Activated T-helper 1 cell treated with anti-CD3 and anti-CD28 coated beads, Interleukin-12 subunit alpha, Interleukin-12 subunit beta, Interleukin-2, Interleukin-4 antibody, amounts not matched to agents 30 ng/mL and 10 ng/mL and 1 ng/mL, durations not matched to agents 14 hours and 24 hours and 36 hours (primary cell): Measurements from ENCODE around the gene CCDC137. TPM values are rescaled to one million over a fixed set of nuclear protein-coding genes. Genes with fewer than 3 reads are reported as not detected.
A peak's percentile ranks its signal among the peaks of the same experiment; 100 is the strongest.
"Not testable (repeated sequence)": the region's sequence is repeated elsewhere in the genome, so short reads cannot be mapped to it uniquely, and the experiment has no call there.

Experiments used
- DNase-seq: peaks from one replicate; pipeline ENCODE4 v3.0.0; 2021; ENCODE audit warnings: low spot score
- H3K27ac Mint-ChIP-seq: one replicate; pipeline ENCODE4 v1.8.0; 2021; ENCODE audit warnings: mild to moderate bottlenecking, mixed read lengths
- H3K27me3 Mint-ChIP-seq: one replicate; pipeline ENCODE4 v1.8.0; 2022; ENCODE audit warnings: mild to moderate bottlenecking, moderate library complexity, mixed read lengths; ENCODE audit not compliant: insufficient read depth
- H3K36me3 Mint-ChIP-seq: one replicate; pipeline ENCODE4 v1.8.0; 2021; ENCODE audit warnings: low read depth, mixed read lengths
- H3K4me1 Mint-ChIP-seq: one replicate; pipeline ENCODE4 v1.8.0; 2021; ENCODE audit warnings: low read depth, mixed read lengths
- H3K4me3 Mint-ChIP-seq: one replicate; pipeline ENCODE4 v1.8.0; 2021; ENCODE audit warnings: mild to moderate bottlenecking, moderate library complexity, mixed read lengths
- H3K9me3 Mint-ChIP-seq: one replicate; pipeline ENCODE4 v1.8.0; 2021; ENCODE audit warnings: mixed read lengths
- intact Hi-C: fragments of 100-400 bp; cut with micrococcal nuclease; formaldehyde crosslinking; loops from one replicate; pipeline ENCODE4 v1.15.1; 2024
- total RNA-seq: library from RNA; stranded (reverse); gene quantifications from 2 replicates; pipeline ENCODE4 v1.2.3, GENCODE V29; 2022

The CCDC137 gene
- total RNA-seq, result 59.3 and 62.1 TPM in 2 replicates

- intact Hi-C loops, result loop anchor here (1.0 kb wide), 5 partner anchors 17 to 194 kb away; partner anchors contain the start of genes ARL16, MRPL12 and P4HB
- H3K4me3 Mint-ChIP-seq, result peak within 1 kb of the TSS; percentile 99
- peak within 1 kb of the TSS; percentile 98 for H3K27ac Mint-ChIP-seq
- H3K4me1 Mint-ChIP-seq, result peaks cover 32% of the 10 kb centered on the region
- peaks cover 35% of the 10 kb centered on the region for H3K36me3 Mint-ChIP-seq
- no peaks in the 10 kb centered on the region for H3K27me3 Mint-ChIP-seq
- H3K9me3 Mint-ChIP-seq, result no peaks in the 10 kb centered on the region
- DNase-seq, result peak; percentile 93
These were observed at the start of gene CCDC137, which contains the start of gene OXLD1 for GRCh38 chr17:81666342-81667191. Gene CCDC137, plus strand, starts transcription at chr17:81666737. Its CDS starts 30 bp downstream, at chr17:81666767. Gene OXLD1, minus strand, starts transcription at chr17:81666605. Its CDS starts 28 bp downstream, at chr17:81666577.

GRCh38 chr17:81616877-81617276 lies 49.7 kb upstream of the CCDC137 start:
- Mint-ChIP-seq H3K9me3 (no peaks in the 10 kb centered on the region), H3K27ac (no peak overlapping the region), H3K4me1 (peaks cover 18% of the 10 kb centered on the region), H3K4me3 (no peak overlapping the region), H3K27me3 (no peaks in the 10 kb centered on the region), H3K36me3 (peaks cover 45% of the 10 kb centered on the region)
- intact Hi-C loops, result no loop called here
- no peak for DNase-seq

- H3K27ac Mint-ChIP-seq, H3K9me3 Mint-ChIP-seq, DNase-seq, intact Hi-C loops, H3K27me3 Mint-ChIP-seq, H3K4me3 Mint-ChIP-seq: not testable (repeated sequence)
- H3K4me1 Mint-ChIP-seq, result peaks cover 18% of the 10 kb centered on the region
- H3K36me3 Mint-ChIP-seq, result peaks cover 40% of the 10 kb centered on the region
These were observed 48.2 kb upstream of the CCDC137 start for GRCh38 chr17:81618307-81618706.

- H3K27ac Mint-ChIP-seq, result no peak overlapping the region
- DNase-seq, result no peak
- intact Hi-C loops, result no loop called here
- no peaks in the 10 kb centered on the region for H3K4me1 Mint-ChIP-seq
- no peaks in the 10 kb centered on the region for H3K27me3 Mint-ChIP-seq
- H3K4me3 Mint-ChIP-seq, result no peak overlapping the region
- H3K9me3 Mint-ChIP-seq, result no peaks in the 10 kb centered on the region
- H3K36me3 Mint-ChIP-seq, result peaks cover 44% of the 10 kb centered on the region
These were observed 44.9 kb upstream of the CCDC137 start for GRCh38 chr17:81621494-81622130.

- H3K27ac Mint-ChIP-seq, result no peak overlapping the region
- no peak overlapping the region for H3K4me3 Mint-ChIP-seq
These were observed 36.3 kb upstream of the CCDC137 start for GRCh38 chr17:81630274-81630673.

GRCh38 chr17:81631482-81631881 lies 35.1 kb upstream of the CCDC137 start:
- no peak overlapping the region for H3K27ac Mint-ChIP-seq
- peaks cover 31% of the 10 kb centered on the region for H3K36me3 Mint-ChIP-seq
- peaks cover 16% of the 10 kb centered on the region for H3K4me1 Mint-ChIP-seq
- H3K4me3 Mint-ChIP-seq, result no peak overlapping the region
- H3K9me3 Mint-ChIP-seq, result no peaks in the 10 kb centered on the region
- no peak for DNase-seq
- H3K27me3 Mint-ChIP-seq, result no peaks in the 10 kb centered on the region
- intact Hi-C loops, result no loop called here

More at GRCh38 chr17:81630274-81630673, 36.3 kb upstream of the CCDC137 start:
- H3K36me3 Mint-ChIP-seq, result peaks cover 32% of the 10 kb centered on the region
- no peaks in the 10 kb centered on the region for H3K27me3 Mint-ChIP-seq
- H3K9me3 Mint-ChIP-seq, result no peaks in the 10 kb centered on the region
- no peak for DNase-seq
- intact Hi-C loops, result no loop called here
- peaks cover 5% of the 10 kb centered on the region for H3K4me1 Mint-ChIP-seq

GRCh38 chr17:81635431-81635830 lies 31.1 kb upstream of the CCDC137 start:
- H3K27me3 Mint-ChIP-seq, result peaks cover 2% of the 10 kb centered on the region
- H3K36me3 Mint-ChIP-seq, result peaks cover 15% of the 10 kb centered on the region
- peak overlapping the region; percentile 80 for H3K27ac Mint-ChIP-seq
- no peaks in the 10 kb centered on the region for H3K9me3 Mint-ChIP-seq
- no peak for DNase-seq
- peaks cover 16% of the 10 kb centered on the region for H3K4me1 Mint-ChIP-seq
- intact Hi-C loops, result no loop called here
- peak overlapping the region; percentile 92 for H3K4me3 Mint-ChIP-seq

- Mint-ChIP-seq H3K27ac (peak overlapping the region; percentile 80), H3K4me3 (peak overlapping the region; percentile 92), H3K27me3 (peaks cover 2% of the 10 kb centered on the region), H3K36me3 (peaks cover 15% of the 10 kb centered on the region), H3K9me3 (no peaks in the 10 kb centered on the region), H3K4me1 (peaks cover 16% of the 10 kb centered on the region)
- intact Hi-C loops, result loop anchor here (1.0 to 2.0 kb wide), 3 partner anchors 30 to 83 kb away; partner anchors contain the start of genes CCDC137, FAAP100, MRPL12 and OXLD1
- DNase-seq, result no peak
These were observed 30.5 kb upstream of the CCDC137 start for GRCh38 chr17:81635973-81636504.

- H3K36me3 Mint-ChIP-seq, result peaks cover 10% of the 10 kb centered on the region
- intact Hi-C loops, result loop anchor here (1.0 to 2.0 kb wide), 5 partner anchors 30 to 224 kb away; partner anchors contain the start of genes ARL16, CCDC137, FAAP100 and MRPL12
- DNase-seq, result peak; percentile 81
- peaks cover 16% of the 10 kb centered on the region for H3K4me1 Mint-ChIP-seq
- peaks cover 5% of the 10 kb centered on the region for H3K27me3 Mint-ChIP-seq
- H3K27ac Mint-ChIP-seq, result peak within 1 kb of the TSS; percentile 80
- no peaks in the 10 kb centered on the region for H3K9me3 Mint-ChIP-seq
- H3K4me3 Mint-ChIP-seq, result peak within 1 kb of the TSS; percentile 92
These were observed 29.8 kb upstream of the CCDC137 start, which contains the start of the genes NPLOC4 and TSPAN10 for GRCh38 chr17:81636505-81637288. Gene NPLOC4, minus strand, starts transcription at chr17:81637112. Its CDS starts 182 bp downstream, at chr17:81636930. Gene TSPAN10, plus strand, starts transcription at chr17:81637196. Its CDS starts 5,217 bp downstream, at chr17:81642413.

GRCh38 chr17:81638683-81639082 lies 27.9 kb upstream of the CCDC137 start:
- H3K36me3 Mint-ChIP-seq, result peaks cover 6% of the 10 kb centered on the region
- no peak overlapping the region for H3K27ac Mint-ChIP-seq
- peaks cover 11% of the 10 kb centered on the region for H3K4me1 Mint-ChIP-seq
- peaks cover 5% of the 10 kb centered on the region for H3K27me3 Mint-ChIP-seq
- intact Hi-C loops, result no loop called here
- H3K9me3 Mint-ChIP-seq, result no peaks in the 10 kb centered on the region
- peak overlapping the region; percentile 0 for H3K4me3 Mint-ChIP-seq
- no peak for DNase-seq

GRCh38 chr17:81640011-81640410 lies 26.5 kb upstream of the CCDC137 start:
- Mint-ChIP-seq H3K9me3 (no peaks in the 10 kb centered on the region), H3K4me3 (no peak overlapping the region), H3K4me1 (peaks cover 11% of the 10 kb centered on the region), H3K27ac (no peak overlapping the region), H3K36me3 (peaks cover 6% of the 10 kb centered on the region), H3K27me3 (peaks cover 5% of the 10 kb centered on the region)
- intact Hi-C loops, result no loop called here
- DNase-seq, result no peak
